Activated CD4-positive, CD25-positive, alpha-beta regulatory T cell treated with anti-CD3 and anti-CD28 coated beads, Interleukin-2, amount 50 U/mL, for 24 hours (primary cell): ENCODE data around the gene ADAMTS10.
"Not testable (repeated sequence)": the region's sequence is repeated elsewhere in the genome, so short reads cannot be mapped to it uniquely, and the experiment has no call there.

ENCODE experiments used
- ATAC-seq, 2 donors: fragments of 150-1000 bp; cut with Tn5 transposase; one replicate each; pipeline ENCODE4 v1.10.0; 2021; ENCODE audit warnings: mild to moderate bottlenecking in 1 of 2, moderate library complexity in 1 of 2

Gene ADAMTS10

GRCh38 chr19:8610041-8610935, at the start of gene ADAMTS10:
ADAMTS10 (minus strand) TSS chr19:8610715; CDS start chr19:8605710, 5,005 bp downstream.
- peak; percentile 45 to 52 for ATAC-seq

- ATAC-seq = no peak
Measured at GRCh38 chr19:8659905-8660304, 49.4 kb upstream of the ADAMTS10 start.

- ATAC-seq = no peak
Measured at GRCh38 chr19:8657869-8658268, 47.4 kb upstream of the ADAMTS10 start.

- ATAC-seq = peak; percentile 45 to 51
Measured at GRCh38 chr19:8655340-8655709, 44.8 kb upstream of the ADAMTS10 start.

- ATAC-seq = peak; percentile 67 to 73
Measured at GRCh38 chr19:8654591-8655339, 44.2 kb upstream of the ADAMTS10 start.

GRCh38 chr19:8648240-8648639, 37.7 kb upstream of the ADAMTS10 start:
- ATAC-seq = no peak

- no peak for ATAC-seq
Measured at GRCh38 chr19:8643860-8644653, 33.5 kb upstream of the ADAMTS10 start.

- ATAC-seq = no peak
Measured at GRCh38 chr19:8642561-8642960, 32.0 kb upstream of the ADAMTS10 start.

- no peak for ATAC-seq
Measured at GRCh38 chr19:8641908-8642547, 31.5 kb upstream of the ADAMTS10 start.

GRCh38 chr19:8641221-8641907, 30.8 kb upstream of the ADAMTS10 start:
- ATAC-seq = no peak

GRCh38 chr19:8640402-8641004, 30.0 kb upstream of the ADAMTS10 start:
- no peak for ATAC-seq

- ATAC-seq = no peak
Measured at GRCh38 chr19:8639821-8640401, 29.4 kb upstream of the ADAMTS10 start.

- no peak for ATAC-seq
Measured at GRCh38 chr19:8638078-8638619, 27.6 kb upstream of the ADAMTS10 start.

- not testable (repeated sequence) for ATAC-seq
Measured at GRCh38 chr19:8637070-8637469, 26.6 kb upstream of the ADAMTS10 start.

GRCh38 chr19:8635422-8635821, 24.9 kb upstream of the ADAMTS10 start:
- no peak for ATAC-seq

- ATAC-seq = no peak
Measured at GRCh38 chr19:8631425-8631819, 20.9 kb upstream of the ADAMTS10 start.

- no peak for ATAC-seq
Measured at GRCh38 chr19:8630796-8631424, 20.4 kb upstream of the ADAMTS10 start.

GRCh38 chr19:8629996-8630683, 19.6 kb upstream of the ADAMTS10 start, which contains the start of gene NFILZ:
NFILZ (plus strand) TSS chr19:8630633; CDS start chr19:8676766, 46,133 bp downstream.
- no peak for ATAC-seq

GRCh38 chr19:8629184-8629583, 18.7 kb upstream of the ADAMTS10 start:
- ATAC-seq = no peak
